Mucosa of rectum (tissue), 2 donors: ENCODE results near the gene AFF3.

Source experiments
- H3K27ac ChIP-seq, 2 donors: one replicate each; pipeline ENCODE4 v1.7.0; 2013; ENCODE audit warnings: inconsistent platforms in 2 of 2, low read depth in 2 of 2, low read length in 2 of 2
- H3K27me3 ChIP-seq, 2 donors: one replicate each; pipeline ENCODE4 v1.7.0; 2013; ENCODE audit warnings: low read length in 2 of 2; ENCODE audit not compliant: control insufficient read depth in 2 of 2, insufficient read depth in 2 of 2
- H3K36me3 ChIP-seq, 2 donors: one replicate each; pipeline ENCODE4 v1.7.0; 2013; ENCODE audit warnings: low read length in 2 of 2; ENCODE audit not compliant: control insufficient read depth in 2 of 2, insufficient read depth in 2 of 2
- H3K4me1 ChIP-seq, 2 donors: one replicate each; pipeline ENCODE4 v1.7.0; 2013; ENCODE audit warnings: low read length in 2 of 2, mild to moderate bottlenecking in 1 of 2; ENCODE audit not compliant: control insufficient read depth in 2 of 2, insufficient read depth in 2 of 2
- H3K4me3 ChIP-seq, 2 donors: one replicate each; pipeline ENCODE4 v1.7.0; 2013; ENCODE audit warnings: low read length in 2 of 2
- H3K9ac ChIP-seq, 2 donors: one replicate each; pipeline ENCODE4 v1.7.0; 2013; ENCODE audit warnings: low read length in 2 of 2, low read depth in 1 of 2, mild to moderate bottlenecking in 1 of 2
- H3K9me3 ChIP-seq, 2 donors: one replicate each; pipeline ENCODE4 v1.7.0; 2013; ENCODE audit warnings: low read length in 2 of 2; ENCODE audit not compliant: control insufficient read depth in 2 of 2
- donor health status: healthy.
- donor health status: Normal muscosa, but diverticular disease.

AFF3 gene

GRCh38 chr2:99695130-99695943 is 447.1 kb downstream of the AFF3 start:
- no peaks in the 10 kb centered on the region for H3K4me1 ChIP-seq
- H3K9ac ChIP-seq = no peak overlapping the region
- no peaks in the 10 kb centered on the region for H3K36me3 ChIP-seq
- H3K9me3 ChIP-seq = no peaks in the 10 kb centered on the region
- no peaks in the 10 kb centered on the region for H3K27me3 ChIP-seq
- no peak overlapping the region for H3K27ac ChIP-seq
- no peak overlapping the region for H3K4me3 ChIP-seq

DNA sequence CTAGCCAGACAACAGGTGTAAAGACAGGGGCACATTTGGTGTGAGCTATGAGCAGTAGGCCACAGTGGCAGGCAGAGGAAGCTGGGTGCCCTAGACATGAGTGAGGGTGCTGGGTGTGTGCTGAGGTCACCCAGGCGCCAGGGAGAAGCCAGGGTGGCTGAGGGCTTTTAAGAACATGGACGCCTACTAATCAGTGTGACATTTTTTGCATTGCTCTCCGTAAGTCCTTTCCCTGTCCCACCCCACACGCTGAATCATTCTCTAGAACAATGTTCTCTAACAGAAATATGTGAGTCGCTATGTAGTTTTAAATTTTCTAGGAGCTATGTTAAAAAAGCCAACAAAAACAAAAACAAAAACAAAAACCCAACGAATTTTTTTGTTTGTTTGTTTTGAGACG is 448.1 kb downstream of the AFF3 start:
- H3K27ac ChIP-seq = no peak overlapping the region
- H3K9ac ChIP-seq = no peak overlapping the region
- H3K4me1 ChIP-seq = no peaks in the 10 kb centered on the region
- H3K27me3 ChIP-seq = no peaks in the 10 kb centered on the region
- no peaks in the 10 kb centered on the region for H3K36me3 ChIP-seq
- H3K9me3 ChIP-seq = no peaks in the 10 kb centered on the region
- no peak overlapping the region for H3K4me3 ChIP-seq

- Histone ChIP-seq H3K9ac (no peak overlapping the region), H3K9me3 (no peaks in the 10 kb centered on the region), H3K36me3 (no peaks in the 10 kb centered on the region), H3K4me1 (no peaks in the 10 kb centered on the region), H3K27ac (no peak overlapping the region), H3K27me3 (no peaks in the 10 kb centered on the region), H3K4me3 (no peak overlapping the region)
Measured at GRCh38 chr2:99692785-99693184, 449.6 kb downstream of the AFF3 start.

DNA sequence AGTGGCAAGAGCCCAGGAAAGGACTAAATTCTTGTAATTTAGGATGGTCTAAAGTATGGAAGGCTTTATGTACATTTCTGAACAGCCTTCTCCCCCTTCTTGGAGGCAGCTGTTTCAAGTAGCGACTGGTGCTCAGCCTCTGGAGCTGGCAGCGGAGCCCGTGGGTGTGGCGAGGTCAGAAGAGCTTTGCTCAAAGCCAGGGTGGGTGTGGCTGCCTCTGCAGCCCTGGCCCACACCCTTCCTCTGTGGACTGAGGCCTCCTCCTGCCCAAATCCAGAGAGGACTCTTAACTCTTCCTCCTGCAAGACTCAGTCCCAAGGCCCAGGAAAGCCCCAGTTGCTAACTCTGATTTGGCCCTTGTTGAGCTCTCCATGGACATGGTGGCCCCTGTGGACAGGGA is 450.5 kb downstream of the AFF3 start:
- Histone ChIP-seq H3K4me1 (no peaks in the 10 kb centered on the region), H3K4me3 (no peak overlapping the region), H3K27me3 (no peaks in the 10 kb centered on the region), H3K27ac (no peak overlapping the region), H3K9me3 (no peaks in the 10 kb centered on the region), H3K9ac (no peak overlapping the region), H3K36me3 (no peaks in the 10 kb centered on the region)

DNA sequence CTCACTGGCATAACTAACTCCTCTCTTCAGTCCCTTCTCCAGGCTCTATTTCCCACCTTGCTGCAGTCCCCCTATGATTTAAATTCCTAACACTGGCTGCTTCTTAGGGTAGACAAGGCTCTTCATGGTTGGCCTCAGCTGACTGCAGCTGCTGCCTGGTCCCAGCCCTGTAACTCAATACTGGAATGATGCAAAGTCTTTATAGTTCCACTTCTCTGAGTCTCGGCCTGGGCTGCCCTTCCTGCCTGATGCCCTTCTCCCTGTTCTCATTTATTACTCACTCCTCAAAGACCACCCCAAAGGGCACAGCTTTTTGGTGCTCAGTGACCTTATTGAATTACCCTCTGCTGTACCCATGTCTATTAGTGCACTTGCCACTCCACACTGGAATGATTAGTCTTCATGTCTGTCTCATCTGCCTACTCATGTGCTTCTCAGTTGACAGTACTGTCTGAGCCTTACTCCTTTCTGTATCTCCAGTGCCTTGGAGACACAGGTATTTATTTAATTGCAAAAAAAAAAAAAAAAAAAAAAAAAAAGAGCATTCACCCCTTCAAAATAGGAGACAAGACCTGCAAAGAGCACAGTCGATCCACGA is 453.1 kb downstream of the AFF3 start:
- Histone ChIP-seq H3K36me3 (no peaks in the 10 kb centered on the region), H3K27me3 (no peaks in the 10 kb centered on the region), H3K9me3 (no peaks in the 10 kb centered on the region), H3K4me1 (no peaks in the 10 kb centered on the region), H3K27ac (no peak overlapping the region), H3K4me3 (no peak overlapping the region), H3K9ac (no peak overlapping the region)

GRCh38 chr2:99688699-99689098 is 453.7 kb downstream of the AFF3 start:
- H3K4me3 ChIP-seq = no peak overlapping the region
- H3K27me3 ChIP-seq = no peaks in the 10 kb centered on the region
- H3K4me1 ChIP-seq = no peaks in the 10 kb centered on the region
- no peaks in the 10 kb centered on the region for H3K36me3 ChIP-seq
- no peak overlapping the region for H3K27ac ChIP-seq
- H3K9ac ChIP-seq = no peak overlapping the region
- no peaks in the 10 kb centered on the region for H3K9me3 ChIP-seq

DNA sequence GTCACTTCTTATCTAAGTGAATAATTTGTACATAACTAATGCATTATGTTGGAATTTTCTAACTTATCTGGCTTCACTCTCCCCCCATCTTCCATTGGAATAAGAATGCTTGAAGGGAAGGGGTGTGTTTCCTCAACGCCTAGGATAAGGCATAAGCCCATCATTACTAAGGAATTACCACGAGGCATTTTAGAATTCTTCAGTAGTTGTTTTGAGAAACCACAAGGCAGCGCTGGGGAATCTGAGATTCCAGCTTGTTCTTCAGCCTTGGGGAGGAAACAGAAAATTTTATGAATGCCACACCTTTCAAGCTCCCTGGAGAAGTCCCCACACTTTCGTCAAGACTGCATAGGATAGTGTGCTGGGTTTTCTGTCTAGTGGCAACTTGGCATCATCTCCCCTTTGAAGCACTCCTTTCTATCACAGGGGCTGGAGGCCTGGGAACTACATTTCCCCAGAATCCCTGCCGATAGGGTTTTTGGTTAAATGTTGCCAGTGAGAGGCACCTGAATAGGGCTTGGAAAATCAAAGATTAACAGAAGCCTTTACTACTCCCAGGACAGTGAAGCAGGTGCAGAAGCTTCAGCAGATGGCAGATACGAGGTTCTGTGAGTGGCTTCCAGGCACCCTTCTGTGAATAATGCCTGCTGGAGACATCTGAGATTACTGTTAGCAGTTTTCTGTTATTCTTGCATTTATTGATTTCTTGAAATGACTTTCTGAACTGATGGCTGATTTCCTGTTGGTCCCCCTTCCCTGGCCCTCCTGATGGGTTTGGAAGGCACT is 459.9 kb downstream of the AFF3 start:
- no peak overlapping the region for H3K9ac ChIP-seq
- H3K4me1 ChIP-seq = no peaks in the 10 kb centered on the region
- no peak overlapping the region for H3K4me3 ChIP-seq

GRCh38 chr2:99680946-99681345 is 461.4 kb downstream of the AFF3 start:
- Histone ChIP-seq H3K9ac (no peak overlapping the region), H3K4me3 (no peak overlapping the region), H3K4me1 (no peaks in the 10 kb centered on the region), H3K36me3 (no peaks in the 10 kb centered on the region), H3K27me3 (no peaks in the 10 kb centered on the region), H3K27ac (no peak overlapping the region), H3K9me3 (no peaks in the 10 kb centered on the region)

More for the DNA sequence above, 459.9 kb downstream of the AFF3 start:
- Histone ChIP-seq H3K9me3 (no peaks in the 10 kb centered on the region), H3K27ac (no peak overlapping the region), H3K36me3 (no peaks in the 10 kb centered on the region), H3K27me3 (no peaks in the 10 kb centered on the region)

DNA sequence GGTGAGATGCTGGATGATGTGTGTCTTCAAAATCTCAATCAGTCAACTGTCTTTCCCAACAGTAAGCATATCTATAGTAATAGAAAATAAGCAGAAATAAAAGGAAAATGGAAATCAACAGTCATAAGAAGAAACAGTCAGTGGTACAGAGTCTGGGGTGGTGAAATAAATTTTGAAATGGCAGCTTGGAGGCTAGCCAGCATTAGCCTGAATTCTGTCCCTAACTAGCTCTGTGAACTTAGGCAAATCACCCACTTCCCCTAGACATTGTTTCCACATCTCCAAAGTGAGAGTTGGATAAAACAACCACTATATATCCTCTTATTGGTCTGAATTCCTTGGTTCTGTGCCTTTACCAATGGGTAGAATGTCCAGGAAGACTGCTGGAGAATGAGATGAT is 462.9 kb downstream of the AFF3 start:
- Histone ChIP-seq H3K27ac (no peak overlapping the region), H3K9ac (no peak overlapping the region), H3K27me3 (no peaks in the 10 kb centered on the region), H3K9me3 (no peaks in the 10 kb centered on the region), H3K4me3 (no peak overlapping the region), H3K4me1 (no peaks in the 10 kb centered on the region), H3K36me3 (no peaks in the 10 kb centered on the region)

GRCh38 chr2:99678625-99679024 is 463.8 kb downstream of the AFF3 start:
- H3K4me3 ChIP-seq = no peak overlapping the region
- H3K9ac ChIP-seq = no peak overlapping the region
- H3K4me1 ChIP-seq = no peaks in the 10 kb centered on the region
- no peaks in the 10 kb centered on the region for H3K9me3 ChIP-seq
- no peaks in the 10 kb centered on the region for H3K36me3 ChIP-seq
- H3K27me3 ChIP-seq = no peaks in the 10 kb centered on the region
- H3K27ac ChIP-seq = no peak overlapping the region
